ENCODE data around the gene RGS6. TPM values are rescaled to one million over a fixed set of nuclear protein-coding genes. Genes with fewer than 3 reads are reported as not detected.

RGS6 gene
- total RNA-seq, 1 donor from 2014 or later: 0.34 TPM

DNA sequence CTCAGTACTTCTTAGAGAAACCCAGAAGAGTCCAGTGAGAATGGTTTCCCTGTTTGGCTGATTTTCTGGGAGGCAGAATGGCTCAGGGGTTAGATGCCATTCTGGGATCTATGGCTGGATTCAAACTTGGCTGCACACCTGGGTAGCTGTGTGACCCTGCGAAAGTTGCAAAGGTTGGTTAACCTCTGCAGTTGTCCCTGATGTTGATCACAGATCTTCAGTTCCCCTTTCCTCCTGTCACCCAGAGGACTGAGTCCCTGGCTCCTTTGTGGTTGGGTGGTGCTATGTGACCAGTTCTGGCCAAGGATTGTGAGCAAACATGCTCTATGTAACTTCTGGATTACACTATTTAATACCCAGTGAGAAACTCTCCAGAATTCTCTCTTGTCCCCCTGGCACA lies 418.0 kb downstream of the RGS6 start:
- no peak overlapping the region for H2AFZ ChIP-seq (ENCODE audit: low read depth, low read length)
- no peaks in the 10 kb centered on the region for H3K4me1 ChIP-seq (ENCODE audit: insufficient read depth, low read length)
- H3K9me3 ChIP-seq (ENCODE audit: insufficient read depth, low read depth, low read length): no peaks in the 10 kb centered on the region
- TF ChIP-seq, protein P1, sequence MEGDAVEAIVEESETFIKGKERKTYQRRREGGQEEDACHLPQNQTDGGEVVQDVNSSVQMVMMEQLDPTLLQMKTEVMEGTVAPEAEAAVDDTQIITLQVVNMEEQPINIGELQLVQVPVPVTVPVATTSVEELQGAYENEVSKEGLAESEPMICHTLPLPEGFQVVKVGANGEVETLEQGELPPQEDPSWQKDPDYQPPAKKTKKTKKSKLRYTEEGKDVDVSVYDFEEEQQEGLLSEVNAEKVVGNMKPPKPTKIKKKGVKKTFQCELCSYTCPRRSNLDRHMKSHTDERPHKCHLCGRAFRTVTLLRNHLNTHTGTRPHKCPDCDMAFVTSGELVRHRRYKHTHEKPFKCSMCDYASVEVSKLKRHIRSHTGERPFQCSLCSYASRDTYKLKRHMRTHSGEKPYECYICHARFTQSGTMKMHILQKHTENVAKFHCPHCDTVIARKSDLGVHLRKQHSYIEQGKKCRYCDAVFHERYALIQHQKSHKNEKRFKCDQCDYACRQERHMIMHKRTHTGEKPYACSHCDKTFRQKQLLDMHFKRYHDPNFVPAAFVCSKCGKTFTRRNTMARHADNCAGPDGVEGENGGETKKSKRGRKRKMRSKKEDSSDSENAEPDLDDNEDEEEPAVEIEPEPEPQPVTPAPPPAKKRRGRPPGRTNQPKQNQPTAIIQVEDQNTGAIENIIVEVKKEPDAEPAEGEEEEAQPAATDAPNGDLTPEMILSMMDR (IDR thresholded peaks at IDR 0.05; ENCODE audit: insufficient read depth, low read depth, low read length): no peak
- no peak for TF ChIP-seq EZH2 (IDR thresholded peaks at IDR 0.05; ENCODE audit: insufficient read depth, low read length)
- Mint-ChIP-seq H3K9me3 (ENCODE audit: unreplicated experiment) (no peaks in the 10 kb centered on the region), H3K4me3 (ENCODE audit: unreplicated experiment) (no peak overlapping the region), H3K27ac (ENCODE audit: unreplicated experiment) (no peak overlapping the region), H3K27me3 (ENCODE audit: low read depth, unreplicated experiment) (no peaks in the 10 kb centered on the region), H3K36me3 (ENCODE audit: low read depth, unreplicated experiment) (no peaks in the 10 kb centered on the region), H3K4me1 (ENCODE audit: low read depth, unreplicated experiment) (no peaks in the 10 kb centered on the region)
- DNase-seq (ENCODE audit: low read depth): no peak
- H3K27ac ChIP-seq (ENCODE audit: low read depth, low read length): no peak overlapping the region
- H3K27me3 ChIP-seq (ENCODE audit: insufficient read depth, low read length): no peaks in the 10 kb centered on the region
- no peak for FAIRE-seq
- no peak overlapping the region for H3K4me2 ChIP-seq (ENCODE audit: low read length)
- no peaks in the 10 kb centered on the region for H4K20me1 ChIP-seq (ENCODE audit: insufficient read depth, low read length)
- no peak overlapping the region for H3K4me3 ChIP-seq (ENCODE audit: insufficient read depth, low read depth, low read length)
- no peaks in the 10 kb centered on the region for H3K79me2 ChIP-seq (ENCODE audit: insufficient read depth, low read length)
- H3K36me3 ChIP-seq (ENCODE audit: insufficient read depth, low read length): no peaks in the 10 kb centered on the region
- no peak overlapping the region for H3K9ac ChIP-seq (ENCODE audit: low read length)

DNA sequence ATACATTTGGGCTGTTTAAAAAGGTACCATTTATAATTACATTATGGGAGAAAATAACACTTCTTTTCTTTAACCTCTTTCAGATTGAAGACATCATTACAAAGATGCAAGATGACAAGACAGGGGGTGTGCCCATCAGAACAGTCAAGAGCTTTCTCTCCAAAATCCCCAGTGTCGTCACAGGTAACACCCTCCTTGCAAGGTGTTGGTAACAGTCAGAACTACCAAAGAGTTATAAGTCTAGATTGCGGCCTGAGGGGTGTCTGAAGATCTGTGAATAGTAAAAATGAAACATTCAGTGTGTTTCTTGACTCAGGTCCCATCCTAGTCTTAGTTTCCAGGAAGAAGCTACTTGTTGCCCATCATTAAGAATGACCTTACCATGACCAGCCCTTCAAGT lies 419.8 kb downstream of the RGS6 start:
- Histone ChIP-seq H3K4me3 (ENCODE audit: insufficient read depth, low read depth, low read length) (no peak overlapping the region), H3K79me2 (ENCODE audit: insufficient read depth, low read length) (no peaks in the 10 kb centered on the region), H3K9me3 (ENCODE audit: insufficient read depth, low read depth, low read length) (no peaks in the 10 kb centered on the region), H3K9ac (ENCODE audit: low read length) (no peak overlapping the region), H3K27me3 (ENCODE audit: insufficient read depth, low read length) (no peaks in the 10 kb centered on the region), H3K36me3 (ENCODE audit: insufficient read depth, low read length) (no peaks in the 10 kb centered on the region), H3K4me1 (ENCODE audit: insufficient read depth, low read length) (no peaks in the 10 kb centered on the region), H2AFZ (ENCODE audit: low read depth, low read length) (no peak overlapping the region), H3K27ac (ENCODE audit: low read depth, low read length) (no peak overlapping the region), H3K4me2 (ENCODE audit: low read length) (no peak overlapping the region), H4K20me1 (ENCODE audit: insufficient read depth, low read length) (no peaks in the 10 kb centered on the region)
- no peak overlapping the region for H3K27ac Mint-ChIP-seq (ENCODE audit: unreplicated experiment)
- no peak overlapping the region for H3K4me3 Mint-ChIP-seq (ENCODE audit: unreplicated experiment)
- FAIRE-seq (no peak), DNase-seq (ENCODE audit: low read depth) (no peak)
- no peaks in the 10 kb centered on the region for H3K27me3 Mint-ChIP-seq (ENCODE audit: low read depth, unreplicated experiment)
- H3K9me3 Mint-ChIP-seq (ENCODE audit: unreplicated experiment): no peaks in the 10 kb centered on the region
- TF ChIP-seq, protein P1 (IDR thresholded peaks at IDR 0.05; ENCODE audit: insufficient read depth, low read depth, low read length): no peak
- no peak for TF ChIP-seq EZH2 (IDR thresholded peaks at IDR 0.05; ENCODE audit: insufficient read depth, low read length)
- H3K36me3 Mint-ChIP-seq (ENCODE audit: low read depth, unreplicated experiment): no peaks in the 10 kb centered on the region
- H3K4me1 Mint-ChIP-seq (ENCODE audit: low read depth, unreplicated experiment): no peaks in the 10 kb centered on the region

DNA sequence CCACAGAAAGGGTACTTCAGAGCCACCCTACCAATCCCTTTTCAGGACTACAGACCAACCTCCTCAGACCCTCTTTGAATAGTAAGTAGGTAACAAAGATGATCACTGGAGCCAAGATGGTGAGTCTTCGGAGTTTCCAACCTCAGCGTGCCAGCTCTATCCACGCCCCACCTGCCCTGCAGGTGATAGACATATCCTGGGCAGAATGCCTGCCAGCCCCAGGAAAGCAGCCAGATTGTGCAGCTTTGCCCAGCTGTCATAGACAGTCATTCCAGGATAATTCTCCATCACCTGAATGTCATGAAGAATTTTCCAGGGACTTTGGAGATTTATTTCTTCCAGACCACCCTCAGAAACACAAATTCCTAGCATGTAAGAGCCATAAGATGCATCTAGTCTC lies 434.4 kb downstream of the RGS6 start:
- Histone ChIP-seq H3K9ac (ENCODE audit: low read length) (no peak overlapping the region), H3K27me3 (ENCODE audit: insufficient read depth, low read length) (no peaks in the 10 kb centered on the region), H3K4me3 (ENCODE audit: insufficient read depth, low read depth, low read length) (no peak overlapping the region), H3K9me3 (ENCODE audit: insufficient read depth, low read depth, low read length) (no peaks in the 10 kb centered on the region), H3K36me3 (ENCODE audit: insufficient read depth, low read length) (no peaks in the 10 kb centered on the region), H3K79me2 (ENCODE audit: insufficient read depth, low read length) (no peaks in the 10 kb centered on the region), H3K4me2 (ENCODE audit: low read length) (no peak overlapping the region), H2AFZ (ENCODE audit: low read depth, low read length) (no peak overlapping the region), H3K27ac (ENCODE audit: low read depth, low read length) (no peak overlapping the region), H3K4me1 (ENCODE audit: insufficient read depth, low read length) (no peaks in the 10 kb centered on the region), H4K20me1 (ENCODE audit: insufficient read depth, low read length) (no peaks in the 10 kb centered on the region)
- Mint-ChIP-seq H3K9me3 (ENCODE audit: unreplicated experiment) (no peaks in the 10 kb centered on the region), H3K27me3 (ENCODE audit: low read depth, unreplicated experiment) (peaks cover 2% of the 10 kb centered on the region), H3K36me3 (ENCODE audit: low read depth, unreplicated experiment) (no peaks in the 10 kb centered on the region), H3K4me1 (ENCODE audit: low read depth, unreplicated experiment) (peaks cover 8% of the 10 kb centered on the region), H3K4me3 (ENCODE audit: unreplicated experiment) (no peak overlapping the region), H3K27ac (ENCODE audit: unreplicated experiment) (no peak overlapping the region)
- DNase-seq (ENCODE audit: low read depth): no peak
- no peak for FAIRE-seq
- TF ChIP-seq EZH2 (IDR thresholded peaks at IDR 0.05; ENCODE audit: insufficient read depth, low read length): no peak
- TF ChIP-seq, protein P1 (IDR thresholded peaks at IDR 0.05; ENCODE audit: insufficient read depth, low read depth, low read length): no peak

Measured in astrocyte (in vitro differentiated cells and primary cell).